Measurements from ENCODE around the gene ERFL. TPM values are rescaled to one million over a fixed set of nuclear protein-coding genes. Genes with fewer than 3 reads are reported as not detected.

The ERFL gene
- total RNA-seq = 1 to 10 TPM; 1.1 to 1.2 TPM

- H3K27ac Mint-ChIP-seq = peak within 1 kb of the TSS; percentile 50
- H3K9me3 Mint-ChIP-seq = no peaks in the 10 kb centered on the region
- no peaks in the 10 kb centered on the region for H3K27me3 Mint-ChIP-seq
- peaks cover 22% of the 10 kb centered on the region for H3K4me1 Mint-ChIP-seq
- H3K36me3 Mint-ChIP-seq = peaks cover 3% of the 10 kb centered on the region
- H3K4me3 Mint-ChIP-seq = peak within 1 kb of the TSS; percentile 78
- DNase-seq = peak; percentile 44
Observed at GRCh38 chr19:41928221-41928683, at the start of gene ERFL. TSS of gene ERFL (minus strand) at chr19:41928449. CDS start at chr19:41912919, 15,530 bp downstream.

GRCh38 chr19:41977916-41978315 lies 49.7 kb upstream of the ERFL start:
- Mint-ChIP-seq H3K36me3 (peaks cover 4% of the 10 kb centered on the region), H3K4me1 (no peaks in the 10 kb centered on the region), H3K27me3 (no peaks in the 10 kb centered on the region), H3K4me3 (no peak overlapping the region), H3K9me3 (no peaks in the 10 kb centered on the region), H3K27ac (no peak overlapping the region)
- no peak for DNase-seq

- no peaks in the 10 kb centered on the region for H3K9me3 Mint-ChIP-seq
- peaks cover 2% of the 10 kb centered on the region for H3K36me3 Mint-ChIP-seq
- H3K4me3 Mint-ChIP-seq = no peak overlapping the region
- H3K27ac Mint-ChIP-seq = no peak overlapping the region
- H3K4me1 Mint-ChIP-seq = no peaks in the 10 kb centered on the region
- no peaks in the 10 kb centered on the region for H3K27me3 Mint-ChIP-seq
- no peak for DNase-seq
Observed at GRCh38 chr19:41974652-41975051, 46.4 kb upstream of the ERFL start.

GRCh38 chr19:41971363-41971762 lies 43.1 kb upstream of the ERFL start:
- H3K27me3 Mint-ChIP-seq = no peaks in the 10 kb centered on the region
- DNase-seq = no peak
- no peak overlapping the region for H3K27ac Mint-ChIP-seq
- H3K4me1 Mint-ChIP-seq = no peaks in the 10 kb centered on the region
- no peaks in the 10 kb centered on the region for H3K9me3 Mint-ChIP-seq
- H3K4me3 Mint-ChIP-seq = no peak overlapping the region
- no peaks in the 10 kb centered on the region for H3K36me3 Mint-ChIP-seq

- Mint-ChIP-seq H3K4me3 (no peak overlapping the region), H3K27me3 (no peaks in the 10 kb centered on the region), H3K9me3 (no peaks in the 10 kb centered on the region), H3K27ac (no peak overlapping the region), H3K36me3 (no peaks in the 10 kb centered on the region), H3K4me1 (peaks cover 4% of the 10 kb centered on the region)
- DNase-seq = no peak
Observed at GRCh38 chr19:41969772-41970458, 41.7 kb upstream of the ERFL start.

- H3K4me3 Mint-ChIP-seq = no peak overlapping the region
- no peak for DNase-seq
- H3K4me1 Mint-ChIP-seq = peaks cover 4% of the 10 kb centered on the region
- no peaks in the 10 kb centered on the region for H3K9me3 Mint-ChIP-seq
- H3K36me3 Mint-ChIP-seq = no peaks in the 10 kb centered on the region
- no peaks in the 10 kb centered on the region for H3K27me3 Mint-ChIP-seq
- H3K27ac Mint-ChIP-seq = no peak overlapping the region
Observed at GRCh38 chr19:41968751-41969595, 40.7 kb upstream of the ERFL start.

- H3K27me3 Mint-ChIP-seq = no peaks in the 10 kb centered on the region
- H3K27ac Mint-ChIP-seq = no peak overlapping the region
- DNase-seq = no peak
- no peaks in the 10 kb centered on the region for H3K36me3 Mint-ChIP-seq
- H3K9me3 Mint-ChIP-seq = no peaks in the 10 kb centered on the region
- H3K4me1 Mint-ChIP-seq = peaks cover 4% of the 10 kb centered on the region
- no peak overlapping the region for H3K4me3 Mint-ChIP-seq
Observed at GRCh38 chr19:41967054-41967783, 39.0 kb upstream of the ERFL start.

- Mint-ChIP-seq H3K4me1 (peaks cover 4% of the 10 kb centered on the region), H3K4me3 (no peak overlapping the region), H3K27ac (no peak overlapping the region), H3K27me3 (no peaks in the 10 kb centered on the region), H3K9me3 (no peaks in the 10 kb centered on the region), H3K36me3 (no peaks in the 10 kb centered on the region)
- DNase-seq = no peak
Observed at GRCh38 chr19:41965106-41965505, 36.9 kb upstream of the ERFL start.

GRCh38 chr19:41960973-41961372 lies 32.7 kb upstream of the ERFL start:
- Mint-ChIP-seq H3K4me3 (peak overlapping the region; percentile 37), H3K27me3 (no peaks in the 10 kb centered on the region), H3K9me3 (no peaks in the 10 kb centered on the region), H3K4me1 (peaks cover 18% of the 10 kb centered on the region), H3K36me3 (no peaks in the 10 kb centered on the region), H3K27ac (no peak overlapping the region)
- DNase-seq = no peak

GRCh38 chr19:41959056-41960053 lies 31.1 kb upstream of the ERFL start, which contains the start of gene RABAC1:
TSS of gene RABAC1 (minus strand) at chr19:41959321. CDS start at chr19:41959292, 29 bp downstream.
- peak; percentile 91 for DNase-seq
- H3K4me3 Mint-ChIP-seq = peak within 1 kb of the TSS; percentile 96
- H3K4me1 Mint-ChIP-seq = peaks cover 13% of the 10 kb centered on the region
- H3K27ac Mint-ChIP-seq = peak within 1 kb of the TSS; percentile 88
- H3K9me3 Mint-ChIP-seq = no peaks in the 10 kb centered on the region
- no peaks in the 10 kb centered on the region for H3K36me3 Mint-ChIP-seq
- no peaks in the 10 kb centered on the region for H3K27me3 Mint-ChIP-seq

GRCh38 chr19:41958367-41959055 lies 30.3 kb upstream of the ERFL start:
- Mint-ChIP-seq H3K4me1 (peaks cover 13% of the 10 kb centered on the region), H3K4me3 (peak overlapping the region; percentile 96), H3K36me3 (no peaks in the 10 kb centered on the region), H3K9me3 (no peaks in the 10 kb centered on the region), H3K27me3 (no peaks in the 10 kb centered on the region), H3K27ac (peak overlapping the region; percentile 59)
- DNase-seq = peak; percentile 84

- no peaks in the 10 kb centered on the region for H3K27me3 Mint-ChIP-seq
- peaks cover 13% of the 10 kb centered on the region for H3K4me1 Mint-ChIP-seq
- peak overlapping the region; percentile 59 for H3K27ac Mint-ChIP-seq
- H3K36me3 Mint-ChIP-seq = no peaks in the 10 kb centered on the region
- DNase-seq = peak; percentile 49
- no peaks in the 10 kb centered on the region for H3K9me3 Mint-ChIP-seq
- peak overlapping the region; percentile 96 for H3K4me3 Mint-ChIP-seq
Observed at GRCh38 chr19:41957838-41958366, 29.7 kb upstream of the ERFL start.

GRCh38 chr19:41957161-41957837 lies 29.1 kb upstream of the ERFL start:
- H3K27ac Mint-ChIP-seq = peak overlapping the region; percentile 59
- DNase-seq = no peak
- H3K36me3 Mint-ChIP-seq = no peaks in the 10 kb centered on the region
- H3K4me1 Mint-ChIP-seq = peaks cover 13% of the 10 kb centered on the region
- H3K4me3 Mint-ChIP-seq = no peak overlapping the region
- H3K9me3 Mint-ChIP-seq = no peaks in the 10 kb centered on the region
- no peaks in the 10 kb centered on the region for H3K27me3 Mint-ChIP-seq

Data from activated naive CD8-positive, alpha-beta T cell treated with anti-CD3 and anti-CD28 coated beads for 36 hours (primary cell).